ENCODE results near the gene KRTAP9-2.
"Not testable (repeated sequence)": the region's sequence is repeated elsewhere in the genome, so short reads cannot be mapped to it uniquely, and the experiment has no call there.

The KRTAP9-2 gene

DNA sequence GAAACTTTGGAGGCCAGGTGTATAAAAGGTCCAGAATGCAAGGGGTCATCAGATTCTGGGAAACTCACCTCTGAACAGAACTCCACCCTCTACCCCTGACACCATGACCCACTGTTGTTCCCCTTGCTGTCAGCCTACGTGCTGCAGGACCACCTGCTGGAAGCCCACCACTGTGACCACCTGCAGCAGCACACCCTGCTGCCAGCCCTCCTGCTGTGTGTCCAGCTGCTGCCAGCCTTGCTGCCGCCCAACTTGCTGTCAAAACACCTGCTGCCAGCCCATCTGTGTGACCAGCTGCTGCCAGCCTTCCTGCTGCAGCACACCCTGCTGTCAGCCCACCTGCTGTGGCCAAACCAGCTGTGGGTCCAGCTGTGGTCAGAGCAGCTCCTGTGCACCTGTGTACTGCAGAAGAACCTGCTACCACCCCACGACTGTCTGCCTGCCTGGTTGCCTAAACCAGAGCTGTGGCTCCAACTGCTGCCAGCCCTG is 11.5 kb downstream of the KRTAP9-2 start, which contains the start of gene KRTAP9-8:
KRTAP9-8 (plus strand) TSS at position 51 of the 489 bp plus-strand sequence; CDS start at position 104, 53 bp downstream.
- not testable (repeated sequence) for H3K4me3 ChIP-seq (ENCODE audit: low read depth, low read length); H3K9me3 ChIP-seq (ENCODE audit: control insufficient read depth, insufficient read depth, low read depth, low read length); H3K27ac ChIP-seq (ENCODE audit: low read depth, low read length); H3K36me3 ChIP-seq (ENCODE audit: control insufficient read depth, insufficient read depth, low read length); H3K4me1 ChIP-seq (ENCODE audit: control insufficient read depth, insufficient read depth, low read length); H3K9ac ChIP-seq (ENCODE audit: low read length)
- peaks cover 15% of the 10 kb centered on the region for H3K27me3 ChIP-seq (ENCODE audit: control insufficient read depth, insufficient read depth, low read length)

DNA sequence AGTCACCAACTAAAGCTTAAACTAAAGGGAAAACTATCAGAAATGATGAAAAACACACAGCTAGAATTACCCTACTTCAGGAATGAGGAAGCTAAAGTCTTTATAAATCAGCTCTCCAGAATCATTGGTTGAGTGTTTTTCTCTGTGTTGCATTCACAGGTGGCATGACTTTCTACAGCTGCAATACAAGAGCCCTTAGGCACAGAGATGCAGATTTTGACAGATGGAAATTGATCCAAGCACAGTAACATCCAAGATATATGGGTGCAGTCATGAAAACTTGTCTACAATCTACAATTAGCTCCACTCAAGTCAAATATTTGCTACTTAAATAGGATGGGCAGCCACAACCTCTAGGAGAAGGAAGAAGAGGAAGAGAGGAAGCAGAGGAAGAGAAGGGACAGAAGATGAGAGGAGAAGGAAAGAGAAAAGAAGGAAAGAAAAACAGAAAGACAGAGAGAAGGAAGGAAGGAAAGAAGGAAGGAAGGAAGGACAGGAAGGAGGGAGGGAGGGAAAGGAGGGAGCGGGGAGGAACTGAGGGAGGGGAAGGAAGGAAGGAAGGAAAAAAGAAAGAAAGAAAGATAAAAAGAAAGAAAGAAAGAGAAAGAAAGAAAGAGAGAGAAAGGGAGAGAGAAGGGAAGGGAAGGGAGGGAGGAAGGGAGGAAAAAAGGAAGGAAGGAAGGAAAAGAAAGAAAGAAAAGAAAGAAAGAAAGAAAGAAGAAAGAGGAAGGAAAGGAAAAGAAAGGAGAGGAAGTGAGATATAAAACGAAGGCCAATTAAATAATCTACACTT is 20.7 kb downstream of the KRTAP9-2 start:
- peaks cover 23% of the 10 kb centered on the region; the same call in 1 of the 2 replicates for H3K27me3 ChIP-seq (ENCODE audit: control insufficient read depth, insufficient read depth, low read length)
- not testable (repeated sequence) for H3K27ac ChIP-seq (ENCODE audit: low read depth, low read length); H3K9me3 ChIP-seq (ENCODE audit: control insufficient read depth, insufficient read depth, low read depth, low read length); H3K4me3 ChIP-seq (ENCODE audit: low read depth, low read length); H3K9ac ChIP-seq (ENCODE audit: low read length); H3K4me1 ChIP-seq (ENCODE audit: control insufficient read depth, insufficient read depth, low read length); H3K36me3 ChIP-seq (ENCODE audit: control insufficient read depth, insufficient read depth, low read length)

DNA sequence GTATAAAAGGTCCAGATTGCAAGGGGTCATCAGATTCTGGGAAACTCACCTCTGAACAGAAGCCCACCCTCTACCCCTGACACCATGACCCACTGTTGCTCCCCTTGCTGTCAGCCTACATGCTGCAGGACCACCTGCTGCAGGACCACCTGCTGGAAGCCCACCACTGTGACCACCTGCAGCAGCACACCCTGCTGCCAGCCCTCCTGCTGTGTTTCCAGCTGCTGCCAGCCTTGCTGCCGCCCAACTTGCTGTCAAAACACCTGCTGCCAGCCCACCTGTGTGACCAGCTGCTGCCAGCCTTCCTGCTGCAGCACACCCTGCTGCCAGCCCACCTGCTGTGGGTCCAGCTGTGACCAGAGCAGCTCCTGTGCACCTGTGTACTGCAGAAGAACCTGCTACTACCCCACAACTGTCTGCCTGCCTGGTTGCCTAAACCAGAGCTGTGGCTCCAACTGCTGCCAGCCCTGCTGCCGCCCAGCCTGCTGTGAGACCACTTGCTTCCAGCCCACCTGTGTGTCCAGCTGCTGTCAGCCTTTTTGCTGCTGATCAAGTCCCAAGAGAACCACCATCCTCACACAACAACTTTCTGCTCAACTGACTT is 23.3 kb downstream of the KRTAP9-2 start, which contains the start of gene KRTAP9-4:
KRTAP9-4 (plus strand) TSS at position 51 of the 604 bp plus-strand sequence; CDS start at position 85, 34 bp downstream.
- not testable (repeated sequence) for H3K27ac ChIP-seq (ENCODE audit: low read depth, low read length); H3K9ac ChIP-seq (ENCODE audit: low read length); H3K4me1 ChIP-seq (ENCODE audit: control insufficient read depth, insufficient read depth, low read length); H3K36me3 ChIP-seq (ENCODE audit: control insufficient read depth, insufficient read depth, low read length); H3K9me3 ChIP-seq (ENCODE audit: control insufficient read depth, insufficient read depth, low read depth, low read length); H3K4me3 ChIP-seq (ENCODE audit: low read depth, low read length)
- peaks cover 42% of the 10 kb centered on the region for H3K27me3 ChIP-seq (ENCODE audit: control insufficient read depth, insufficient read depth, low read length)

DNA sequence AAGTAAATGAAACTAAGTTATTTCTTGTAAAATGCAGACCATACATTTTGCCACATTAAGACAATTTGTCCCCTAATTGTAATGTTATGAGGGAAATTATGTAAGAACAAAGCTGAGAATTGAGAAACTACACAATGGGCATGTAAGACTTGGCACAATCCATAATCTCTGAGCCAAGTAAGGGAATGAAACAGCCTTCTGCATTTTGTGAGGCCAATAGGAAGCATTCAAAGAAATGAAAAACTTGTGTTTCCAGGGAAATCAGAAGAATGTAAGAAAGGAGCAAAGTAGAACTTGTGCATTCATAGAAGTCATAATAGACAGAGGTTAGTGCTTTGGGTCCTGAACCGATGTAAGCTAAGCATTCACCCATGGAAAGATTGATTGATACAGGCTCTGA is 24.8 kb downstream of the KRTAP9-2 start:
- H3K4me1 ChIP-seq (ENCODE audit: control insufficient read depth, insufficient read depth, low read length): no peaks in the 10 kb centered on the region
- no peak overlapping the region for H3K27ac ChIP-seq (ENCODE audit: low read depth, low read length)
- no peaks in the 10 kb centered on the region for H3K9me3 ChIP-seq (ENCODE audit: control insufficient read depth, insufficient read depth, low read depth, low read length)
- peaks cover 42% of the 10 kb centered on the region for H3K27me3 ChIP-seq (ENCODE audit: control insufficient read depth, insufficient read depth, low read length)
- H3K36me3 ChIP-seq (ENCODE audit: control insufficient read depth, insufficient read depth, low read length): no peaks in the 10 kb centered on the region
- H3K9ac ChIP-seq (ENCODE audit: low read length): no peak overlapping the region
- no peak overlapping the region for H3K4me3 ChIP-seq (ENCODE audit: low read depth, low read length)

DNA sequence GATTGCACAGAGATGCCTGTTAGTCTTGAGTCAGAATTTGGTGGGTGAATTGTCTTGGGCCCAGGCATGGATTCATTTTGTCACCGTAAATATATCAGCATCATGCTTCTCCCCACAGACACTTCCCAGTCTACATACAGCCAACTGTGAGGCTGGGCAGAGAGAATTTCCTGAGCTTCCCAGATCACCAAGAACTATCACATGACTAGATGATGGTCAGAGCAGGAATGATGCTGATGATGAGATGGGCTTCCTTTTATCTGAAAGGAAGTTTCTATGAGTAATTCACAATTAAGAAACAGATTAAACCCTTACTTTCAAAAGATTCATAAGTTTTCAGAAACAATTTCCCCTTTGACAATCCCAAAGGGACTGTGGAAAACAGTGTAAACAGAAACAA is 28.4 kb downstream of the KRTAP9-2 start:
- Histone ChIP-seq H3K27me3 (ENCODE audit: control insufficient read depth, insufficient read depth, low read length) (peaks cover 48% of the 10 kb centered on the region), H3K27ac (ENCODE audit: low read depth, low read length) (no peak overlapping the region), H3K4me1 (ENCODE audit: control insufficient read depth, insufficient read depth, low read length) (no peaks in the 10 kb centered on the region), H3K9ac (ENCODE audit: low read length) (no peak overlapping the region), H3K4me3 (ENCODE audit: low read depth, low read length) (no peak overlapping the region), H3K9me3 (ENCODE audit: control insufficient read depth, insufficient read depth, low read depth, low read length) (no peaks in the 10 kb centered on the region), H3K36me3 (ENCODE audit: control insufficient read depth, insufficient read depth, low read length) (no peaks in the 10 kb centered on the region)

DNA sequence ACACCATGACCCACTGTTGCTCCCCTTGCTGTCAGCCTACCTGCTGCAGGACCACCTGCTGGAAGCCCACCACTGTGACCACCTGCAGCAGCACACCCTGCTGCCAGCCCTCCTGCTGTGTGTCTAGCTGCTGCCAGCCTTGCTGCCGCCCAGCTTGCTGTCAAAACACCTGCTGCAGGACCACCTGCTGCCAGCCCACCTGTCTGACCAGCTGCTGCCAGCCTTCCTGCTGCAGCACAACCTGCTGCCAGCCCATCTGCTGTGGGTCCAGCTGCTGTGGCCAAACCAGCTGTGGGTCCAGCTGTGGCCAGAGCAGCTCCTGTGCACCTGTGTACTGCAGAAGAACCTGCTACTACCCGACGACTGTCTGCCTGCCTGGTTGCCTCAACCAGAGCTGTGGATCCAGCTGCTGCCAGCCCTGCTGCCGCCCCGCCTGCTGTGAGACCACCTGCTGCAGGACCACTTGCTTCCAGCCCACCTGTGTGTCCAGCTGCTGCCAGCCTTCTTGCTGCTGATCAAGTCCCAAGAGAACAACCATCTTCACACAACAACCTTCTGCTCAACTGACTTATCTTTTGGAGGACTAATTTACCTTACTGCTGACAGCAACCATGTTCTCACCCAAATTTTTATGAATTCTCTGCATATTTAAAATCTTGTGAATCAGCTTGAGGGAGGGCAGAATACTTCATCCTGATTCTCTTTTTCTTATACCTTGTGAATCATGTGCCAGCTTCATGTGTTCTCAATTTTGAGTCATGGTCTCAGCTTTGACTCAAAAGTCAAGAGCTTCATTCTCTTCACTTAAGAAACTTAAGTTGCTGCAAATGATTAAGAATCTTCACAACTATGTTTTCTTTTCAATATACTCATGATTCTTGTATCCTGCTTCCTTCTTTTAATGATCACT is 29.2 kb downstream of the KRTAP9-2 start, which contains the start of gene KRTAP9-9:
KRTAP9-9 (plus strand) TSS at position 4 of the 910 bp plus-strand sequence.
- not testable (repeated sequence) for H3K4me1 ChIP-seq (ENCODE audit: control insufficient read depth, insufficient read depth, low read length); H3K27ac ChIP-seq (ENCODE audit: low read depth, low read length); H3K36me3 ChIP-seq (ENCODE audit: control insufficient read depth, insufficient read depth, low read length); H3K9me3 ChIP-seq (ENCODE audit: control insufficient read depth, insufficient read depth, low read depth, low read length); H3K9ac ChIP-seq (ENCODE audit: low read length); H3K4me3 ChIP-seq (ENCODE audit: low read depth, low read length)
- peaks cover 46% of the 10 kb centered on the region for H3K27me3 ChIP-seq (ENCODE audit: control insufficient read depth, insufficient read depth, low read length)

DNA sequence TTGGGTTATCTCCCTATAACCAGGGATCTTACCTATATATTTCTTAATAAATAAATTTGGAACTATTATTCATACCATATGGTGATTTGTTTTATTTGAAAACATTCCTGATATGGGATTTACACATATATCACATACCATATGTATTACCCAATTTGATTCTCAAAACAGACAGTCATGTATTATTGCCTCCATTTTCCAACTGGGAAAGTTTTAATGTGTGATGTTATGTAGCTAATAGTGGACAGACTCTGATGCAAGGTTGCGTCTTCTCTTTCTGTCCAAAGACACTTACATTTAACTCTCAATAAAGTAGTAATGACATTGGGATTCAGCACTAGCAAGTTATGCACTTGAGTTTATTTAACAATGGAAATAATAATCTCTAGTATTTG is 29.8 kb downstream of the KRTAP9-2 start:
- Histone ChIP-seq H3K4me3 (ENCODE audit: low read depth, low read length) (no peak overlapping the region), H3K9me3 (ENCODE audit: control insufficient read depth, insufficient read depth, low read depth, low read length) (no peaks in the 10 kb centered on the region), H3K27ac (ENCODE audit: low read depth, low read length) (no peak overlapping the region), H3K4me1 (ENCODE audit: control insufficient read depth, insufficient read depth, low read length) (no peaks in the 10 kb centered on the region), H3K36me3 (ENCODE audit: control insufficient read depth, insufficient read depth, low read length) (no peaks in the 10 kb centered on the region), H3K9ac (ENCODE audit: low read length) (no peak overlapping the region), H3K27me3 (ENCODE audit: control insufficient read depth, insufficient read depth, low read length) (peaks cover 44% of the 10 kb centered on the region)

DNA sequence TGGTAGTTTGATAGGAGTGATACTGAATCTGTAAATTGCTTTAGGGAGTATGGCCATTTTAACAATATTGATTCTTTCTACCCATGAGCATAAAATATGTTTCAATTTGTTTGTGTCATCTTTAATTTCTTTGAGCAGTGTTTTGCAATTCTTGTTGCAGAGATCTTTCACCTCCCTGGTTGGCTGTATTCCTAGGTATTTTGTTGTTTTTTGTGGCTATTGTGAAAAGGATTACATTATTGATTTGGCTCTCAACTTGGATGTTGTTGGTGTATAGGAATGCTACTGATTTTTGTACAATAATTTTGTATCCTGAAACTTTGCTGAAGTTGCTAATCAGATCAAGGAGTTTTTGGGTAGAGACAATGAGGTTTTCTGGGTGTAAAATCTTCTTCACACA is 32.0 kb downstream of the KRTAP9-2 start:
- Histone ChIP-seq H3K27ac (ENCODE audit: low read depth, low read length) (no peak overlapping the region), H3K27me3 (ENCODE audit: control insufficient read depth, insufficient read depth, low read length) (peaks cover 34% of the 10 kb centered on the region)

DNA sequence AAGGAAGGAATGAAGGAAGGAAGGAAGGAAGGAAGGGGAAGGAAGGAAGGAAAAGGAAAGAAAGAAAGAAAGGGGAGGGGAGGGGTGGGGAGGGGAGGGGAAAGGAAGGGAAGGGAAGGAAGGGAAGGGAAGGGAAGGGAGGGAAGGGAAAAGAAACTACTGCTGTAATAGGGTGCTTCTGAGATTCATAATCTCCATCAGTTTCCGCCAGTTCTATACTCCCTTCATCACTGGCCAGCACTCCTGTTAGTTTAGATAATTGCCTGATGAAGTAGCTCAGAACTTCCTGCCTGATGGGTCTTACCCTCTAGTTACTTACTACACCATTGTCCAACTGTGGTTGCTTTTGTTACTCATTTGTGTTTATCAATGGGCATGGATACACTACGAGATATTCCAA is 36.8 kb downstream of the KRTAP9-2 start:
- Histone ChIP-seq H3K27ac (ENCODE audit: low read depth, low read length) (no peak overlapping the region), H3K4me1 (ENCODE audit: control insufficient read depth, insufficient read depth, low read length) (no peaks in the 10 kb centered on the region), H3K9ac (ENCODE audit: low read length) (no peak overlapping the region), H3K4me3 (ENCODE audit: low read depth, low read length) (no peak overlapping the region), H3K27me3 (ENCODE audit: control insufficient read depth, insufficient read depth, low read length) (peaks cover 33% of the 10 kb centered on the region; the same call in 1 of the 2 replicates), H3K36me3 (ENCODE audit: control insufficient read depth, insufficient read depth, low read length) (no peaks in the 10 kb centered on the region), H3K9me3 (ENCODE audit: control insufficient read depth, insufficient read depth, low read depth, low read length) (no peaks in the 10 kb centered on the region)

More for the DNA sequence above, 32.0 kb downstream of the KRTAP9-2 start:
- H3K4me3 ChIP-seq (ENCODE audit: low read depth, low read length): no peak overlapping the region
- no peak overlapping the region for H3K9ac ChIP-seq (ENCODE audit: low read length)
- H3K36me3 ChIP-seq (ENCODE audit: control insufficient read depth, insufficient read depth, low read length): no peaks in the 10 kb centered on the region
- H3K9me3 ChIP-seq (ENCODE audit: control insufficient read depth, insufficient read depth, low read depth, low read length): no peaks in the 10 kb centered on the region
- no peaks in the 10 kb centered on the region for H3K4me1 ChIP-seq (ENCODE audit: control insufficient read depth, insufficient read depth, low read length)

DNA sequence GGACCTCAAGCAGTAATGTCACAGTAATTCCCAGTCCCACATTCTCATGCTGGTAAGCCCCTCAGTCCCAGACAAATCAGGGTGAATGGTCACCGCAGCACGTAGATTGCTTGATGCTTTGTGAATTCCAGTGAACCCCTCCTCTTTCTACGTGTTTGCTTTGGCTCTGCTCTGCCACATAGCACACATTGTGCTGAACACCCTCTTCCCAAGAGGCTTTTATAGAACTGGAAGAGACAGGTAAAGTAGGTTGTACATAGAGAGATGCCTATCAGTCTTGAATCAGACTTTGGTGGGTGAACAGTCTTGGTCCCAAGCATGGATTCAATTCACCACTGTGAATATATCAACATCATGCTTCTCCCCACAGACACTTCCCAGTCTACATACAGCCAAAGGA is 38.2 kb downstream of the KRTAP9-2 start:
- H3K9me3 ChIP-seq (ENCODE audit: control insufficient read depth, insufficient read depth, low read depth, low read length): no peaks in the 10 kb centered on the region
- H3K9ac ChIP-seq (ENCODE audit: low read length): no peak overlapping the region
- no peaks in the 10 kb centered on the region for H3K36me3 ChIP-seq (ENCODE audit: control insufficient read depth, insufficient read depth, low read length)
- no peak overlapping the region for H3K27ac ChIP-seq (ENCODE audit: low read depth, low read length)
- no peaks in the 10 kb centered on the region for H3K4me1 ChIP-seq (ENCODE audit: control insufficient read depth, insufficient read depth, low read length)
- no peak overlapping the region for H3K4me3 ChIP-seq (ENCODE audit: low read depth, low read length)
- H3K27me3 ChIP-seq (ENCODE audit: control insufficient read depth, insufficient read depth, low read length): peaks cover 23% of the 10 kb centered on the region; the same call in 1 of the 2 replicates
